ENCODE results near the gene SSX7.
"Not testable (repeated sequence)": the region's sequence is repeated elsewhere in the genome, so short reads cannot be mapped to it uniquely, and the experiment has no call there.

Gene SSX7

GRCh38 chrX:52654800-52655199 lies at the start of gene SSX7:
SSX7 (minus strand) TSS chrX:52654900; CDS start chrX:52653472, 1,428 bp downstream.
- not testable (repeated sequence) for H3K4me3 ChIP-seq (ENCODE audit: low read length); H3K4me1 ChIP-seq (ENCODE audit: control insufficient read depth, insufficient read depth, low read length); H3K9ac ChIP-seq (ENCODE audit: low read length); H3K27me3 ChIP-seq (ENCODE audit: control insufficient read depth, insufficient read depth, low read length); H3K36me3 ChIP-seq (ENCODE audit: control insufficient read depth, insufficient read depth, low read length); H3K9me3 ChIP-seq (ENCODE audit: control insufficient read depth, low read length)

DNA sequence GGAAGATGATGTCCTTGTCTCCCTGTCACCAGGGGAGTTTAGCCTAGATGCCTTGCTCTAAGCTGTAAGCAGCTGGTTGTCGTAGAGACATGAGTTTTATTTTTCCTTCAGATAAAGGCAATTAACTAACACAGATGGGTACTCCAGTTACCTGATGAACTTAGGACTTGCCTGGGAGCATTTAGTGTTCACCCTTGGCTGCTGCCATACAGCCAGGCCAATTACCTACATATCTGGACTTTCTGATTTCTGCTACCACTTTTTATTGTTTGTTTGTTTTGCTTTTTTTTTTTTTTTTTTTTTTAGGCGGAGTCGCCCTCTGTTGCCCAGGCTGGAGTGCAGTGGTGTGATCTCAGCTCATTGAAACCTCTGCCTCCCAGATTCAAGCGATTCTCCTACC lies 37.3 kb upstream of the SSX7 start:
- not testable (repeated sequence) for H3K4me1 ChIP-seq (ENCODE audit: control insufficient read depth, insufficient read depth, low read length); H3K9ac ChIP-seq (ENCODE audit: low read length); H3K36me3 ChIP-seq (ENCODE audit: control insufficient read depth, insufficient read depth, low read length); H3K4me3 ChIP-seq (ENCODE audit: low read length); H3K9me3 ChIP-seq (ENCODE audit: control insufficient read depth, low read length); H3K27me3 ChIP-seq (ENCODE audit: control insufficient read depth, insufficient read depth, low read length)

- H3K4me3 ChIP-seq (ENCODE audit: low read length); H3K9ac ChIP-seq (ENCODE audit: low read length); H3K9me3 ChIP-seq (ENCODE audit: control insufficient read depth, low read length); H3K27me3 ChIP-seq (ENCODE audit: control insufficient read depth, insufficient read depth, low read length); H3K4me1 ChIP-seq (ENCODE audit: control insufficient read depth, insufficient read depth, low read length); H3K36me3 ChIP-seq (ENCODE audit: control insufficient read depth, insufficient read depth, low read length): not testable (repeated sequence)
These were observed 7.5 kb upstream of the SSX7 start for GRCh38 chrX:52662218-52662617.

DNA sequence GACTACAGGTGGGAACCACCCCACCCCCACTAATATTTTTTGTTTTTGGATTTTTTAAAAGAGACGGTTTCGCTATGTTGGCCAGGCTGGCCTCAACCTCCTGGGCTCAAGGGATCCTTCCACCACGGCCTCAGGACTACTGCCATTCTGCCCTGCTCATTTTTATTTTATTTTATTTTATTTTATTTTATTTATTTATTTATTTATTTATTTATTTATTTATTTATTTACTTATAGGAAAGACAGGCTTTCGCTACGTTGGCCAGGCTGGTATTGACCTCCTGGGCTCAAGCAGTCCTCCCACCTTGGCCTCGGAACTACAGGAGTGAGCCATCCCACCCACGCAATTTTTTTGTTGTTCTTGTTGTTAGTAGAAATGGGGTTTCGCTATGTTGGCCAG lies 775 bp upstream of the SSX7 start:
- H3K9me3 ChIP-seq (ENCODE audit: control insufficient read depth, low read length); H3K9ac ChIP-seq (ENCODE audit: low read length); H3K27me3 ChIP-seq (ENCODE audit: control insufficient read depth, insufficient read depth, low read length); H3K4me1 ChIP-seq (ENCODE audit: control insufficient read depth, insufficient read depth, low read length); H3K36me3 ChIP-seq (ENCODE audit: control insufficient read depth, insufficient read depth, low read length); H3K4me3 ChIP-seq (ENCODE audit: low read length): not testable (repeated sequence)

DNA sequence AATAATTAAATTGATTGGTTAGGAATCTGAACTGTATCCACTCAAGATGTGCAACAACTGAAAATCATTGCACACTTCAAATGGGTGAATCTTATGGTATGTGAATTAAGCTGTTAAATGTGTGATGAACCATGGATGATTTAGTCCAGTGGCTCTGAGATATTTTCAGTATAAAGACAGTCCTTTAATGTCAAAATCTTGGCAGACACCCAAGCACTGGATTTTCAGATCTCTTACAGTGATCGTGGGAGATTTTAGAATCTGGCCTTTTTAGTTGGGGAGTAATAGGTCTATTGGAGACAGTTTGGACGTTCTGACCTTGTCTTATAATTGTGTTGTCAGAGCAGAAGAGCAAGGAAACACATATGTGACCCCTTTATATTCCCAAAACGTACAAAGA lies 4.0 kb downstream of the SSX7 start:
- not testable (repeated sequence) for H3K4me3 ChIP-seq (ENCODE audit: low read length); H3K27me3 ChIP-seq (ENCODE audit: control insufficient read depth, insufficient read depth, low read length); H3K9me3 ChIP-seq (ENCODE audit: control insufficient read depth, low read length); H3K9ac ChIP-seq (ENCODE audit: low read length); H3K36me3 ChIP-seq (ENCODE audit: control insufficient read depth, insufficient read depth, low read length); H3K4me1 ChIP-seq (ENCODE audit: control insufficient read depth, insufficient read depth, low read length)

GRCh38 chrX:52648956-52649355 lies 5.7 kb downstream of the SSX7 start:
- H3K9ac ChIP-seq (ENCODE audit: low read length); H3K4me1 ChIP-seq (ENCODE audit: control insufficient read depth, insufficient read depth, low read length); H3K4me3 ChIP-seq (ENCODE audit: low read length); H3K36me3 ChIP-seq (ENCODE audit: control insufficient read depth, insufficient read depth, low read length); H3K9me3 ChIP-seq (ENCODE audit: control insufficient read depth, low read length); H3K27me3 ChIP-seq (ENCODE audit: control insufficient read depth, insufficient read depth, low read length): not testable (repeated sequence)

DNA sequence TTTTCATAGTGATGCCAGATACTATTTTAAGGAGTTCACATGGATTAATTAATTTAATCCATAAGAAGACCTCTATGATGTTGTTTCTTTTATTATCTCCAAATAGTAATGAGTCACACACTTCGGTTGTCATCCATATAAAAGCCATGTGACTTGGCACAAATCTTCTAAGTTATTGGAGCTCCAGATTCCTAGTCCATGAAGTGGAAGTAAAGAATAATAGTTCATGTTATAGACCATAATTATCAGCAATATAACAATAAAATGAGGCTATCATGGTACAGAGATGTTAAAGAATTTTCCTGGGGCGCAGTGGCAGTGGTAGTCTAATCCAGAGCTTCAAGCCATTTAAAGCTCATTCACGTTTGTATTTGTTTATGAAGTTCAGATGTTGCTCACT lies 26.2 kb downstream of the SSX7 start:
- H3K4me3 ChIP-seq (ENCODE audit: low read length); H3K4me1 ChIP-seq (ENCODE audit: control insufficient read depth, insufficient read depth, low read length); H3K9me3 ChIP-seq (ENCODE audit: control insufficient read depth, low read length); H3K9ac ChIP-seq (ENCODE audit: low read length); H3K36me3 ChIP-seq (ENCODE audit: control insufficient read depth, insufficient read depth, low read length); H3K27me3 ChIP-seq (ENCODE audit: control insufficient read depth, insufficient read depth, low read length): not testable (repeated sequence)

DNA sequence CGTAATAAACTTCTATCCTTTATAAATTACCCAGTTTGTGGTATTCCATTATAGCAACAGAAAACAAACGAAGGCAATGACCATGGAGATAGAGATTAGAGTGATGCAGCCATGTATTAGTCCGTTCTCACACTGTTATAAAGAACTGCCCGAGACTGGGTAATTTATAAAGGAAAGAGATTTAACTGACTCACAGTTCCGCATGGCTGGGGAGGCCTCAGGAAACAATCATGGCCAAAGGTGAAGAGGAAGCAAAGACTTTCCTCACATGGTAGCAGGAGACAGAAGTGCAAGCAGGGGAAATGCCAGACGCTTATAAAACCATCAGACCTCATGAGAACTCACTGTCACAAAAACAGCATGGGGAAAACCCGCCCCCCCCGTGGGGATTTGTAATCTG lies 34.0 kb downstream of the SSX7 start:
- not testable (repeated sequence) for H3K4me3 ChIP-seq (ENCODE audit: low read length); H3K27me3 ChIP-seq (ENCODE audit: control insufficient read depth, insufficient read depth, low read length); H3K9me3 ChIP-seq (ENCODE audit: control insufficient read depth, low read length); H3K9ac ChIP-seq (ENCODE audit: low read length); H3K36me3 ChIP-seq (ENCODE audit: control insufficient read depth, insufficient read depth, low read length); H3K4me1 ChIP-seq (ENCODE audit: control insufficient read depth, insufficient read depth, low read length)

DNA sequence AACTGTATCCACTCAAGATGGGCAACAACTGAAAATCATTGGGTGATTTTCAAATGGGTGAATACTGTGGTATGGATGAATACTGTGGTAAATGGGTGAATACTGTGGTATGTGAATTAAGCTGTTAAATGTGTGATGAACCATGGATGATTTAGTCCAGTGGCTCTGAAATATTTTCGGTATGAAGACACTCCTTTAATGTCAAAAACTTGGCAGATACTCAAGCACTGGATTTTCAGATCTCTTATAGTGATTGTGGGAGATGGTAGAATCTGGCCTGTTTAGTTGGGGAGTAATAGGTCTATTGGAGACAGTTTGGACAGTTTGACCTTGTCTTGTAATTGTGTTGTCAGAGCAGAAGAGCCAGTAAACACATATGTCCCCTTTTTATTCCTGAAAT lies 45.7 kb downstream of the SSX7 start:
- H3K4me1 ChIP-seq (ENCODE audit: control insufficient read depth, insufficient read depth, low read length): no peaks in the 10 kb centered on the region
- no peaks in the 10 kb centered on the region for H3K9me3 ChIP-seq (ENCODE audit: control insufficient read depth, low read length)
- no peaks in the 10 kb centered on the region for H3K27me3 ChIP-seq (ENCODE audit: control insufficient read depth, insufficient read depth, low read length)
- H3K36me3 ChIP-seq (ENCODE audit: control insufficient read depth, insufficient read depth, low read length): no peaks in the 10 kb centered on the region
- no peak overlapping the region for H3K9ac ChIP-seq (ENCODE audit: low read length)
- no peak overlapping the region for H3K4me3 ChIP-seq (ENCODE audit: low read length)

DNA sequence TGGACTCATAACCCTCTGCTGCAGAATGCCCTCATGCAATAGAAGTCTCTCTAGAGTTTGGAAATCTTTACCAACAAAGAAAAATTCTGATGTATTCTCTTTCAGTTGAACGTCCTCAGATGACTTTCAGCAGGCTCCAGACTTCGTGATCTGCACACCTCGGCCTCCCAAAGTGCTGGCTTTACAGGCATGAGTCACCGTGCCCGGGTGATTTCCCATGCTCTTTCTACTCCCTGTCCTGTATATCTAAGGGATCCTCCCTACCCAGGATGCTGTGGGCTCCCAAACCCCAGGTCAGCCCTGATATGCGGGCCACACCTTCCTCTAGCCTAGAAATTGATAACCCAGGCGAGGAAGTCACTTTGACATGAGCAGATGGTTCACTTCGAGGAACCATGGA lies 51.5 kb downstream of the SSX7 start:
- not testable (repeated sequence) for H3K4me1 ChIP-seq (ENCODE audit: control insufficient read depth, insufficient read depth, low read length); H3K4me3 ChIP-seq (ENCODE audit: low read length); H3K9me3 ChIP-seq (ENCODE audit: control insufficient read depth, low read length); H3K9ac ChIP-seq (ENCODE audit: low read length); H3K36me3 ChIP-seq (ENCODE audit: control insufficient read depth, insufficient read depth, low read length); H3K27me3 ChIP-seq (ENCODE audit: control insufficient read depth, insufficient read depth, low read length)

GRCh38 chrX:52598886-52599285 lies 55.8 kb downstream of the SSX7 start:
- Histone ChIP-seq H3K36me3 (ENCODE audit: control insufficient read depth, insufficient read depth, low read length) (no peaks in the 10 kb centered on the region), H3K9ac (ENCODE audit: low read length) (no peak overlapping the region), H3K4me3 (ENCODE audit: low read length) (no peak overlapping the region), H3K9me3 (ENCODE audit: control insufficient read depth, low read length) (no peaks in the 10 kb centered on the region), H3K27me3 (ENCODE audit: control insufficient read depth, insufficient read depth, low read length) (no peaks in the 10 kb centered on the region), H3K4me1 (ENCODE audit: control insufficient read depth, insufficient read depth, low read length) (no peaks in the 10 kb centered on the region)

DNA sequence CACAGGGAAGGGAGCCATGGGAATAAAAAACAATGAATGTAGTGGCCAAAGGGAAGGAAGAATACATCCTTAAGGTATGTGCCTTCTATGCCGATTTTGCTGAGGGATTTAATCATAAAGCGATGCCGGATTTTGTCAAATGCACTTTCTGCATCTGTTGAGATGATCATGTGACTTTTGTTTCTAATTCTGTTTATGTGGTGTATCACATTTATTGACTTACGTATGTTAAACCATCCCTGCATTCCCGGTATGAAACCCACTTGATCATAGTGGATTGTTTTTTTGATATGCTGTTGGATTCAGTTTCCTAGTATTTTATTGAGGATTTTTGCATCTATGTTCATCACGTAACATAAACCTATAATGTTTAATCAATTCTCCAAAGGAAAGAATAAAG lies 60.0 kb downstream of the SSX7 start:
- H3K36me3 ChIP-seq (ENCODE audit: control insufficient read depth, insufficient read depth, low read length): no peaks in the 10 kb centered on the region
- no peak overlapping the region for H3K4me3 ChIP-seq (ENCODE audit: low read length)
- no peak overlapping the region for H3K9ac ChIP-seq (ENCODE audit: low read length)
- no peaks in the 10 kb centered on the region for H3K27me3 ChIP-seq (ENCODE audit: control insufficient read depth, insufficient read depth, low read length)
- no peaks in the 10 kb centered on the region for H3K4me1 ChIP-seq (ENCODE audit: control insufficient read depth, insufficient read depth, low read length)
- no peaks in the 10 kb centered on the region for H3K9me3 ChIP-seq (ENCODE audit: control insufficient read depth, low read length)

Measured in mucosa of stomach (tissue), 1 donor.